A673 (cell line): ENCODE measurements around the gene RMND1.

Experiments used
- CTCF ChIP-seq: fragments of 300-800, 200-600 bp; sonication (generic); conservative IDR thresholded peaks from 2 replicates; pipeline ENCODE4 v1.5.1; 2017; ENCODE audit warnings: low read depth, mild to moderate bottlenecking, antibody characterized with exemption, low read length, moderate library complexity, mixed read lengths
- EZH2 ChIP-seq: fragments of 200-600 bp; sonication (generic); IDR thresholded peaks from 2 replicates; pipeline ENCODE4 v1.6.1; 2017; ENCODE audit warnings: borderline replicate concordance, low read depth, mild to moderate bottlenecking, mixed read lengths, antibody characterized with exemption, low read length; ENCODE audit not compliant: poor library complexity, severe bottlenecking

- TF ChIP-seq CTCF (no peak), EZH2 (no peak)
Observed at GRCh38 chr6:151451417-151451949, 443 bp downstream of the RMND1 start.
